ENCODE measurements around the gene VPS8. TPM values are rescaled to one million over a fixed set of nuclear protein-coding genes. Genes with fewer than 3 reads are reported as not detected.

The VPS8 gene
- total and polyA plus RNA-seq, 2 of the 8 experiments (the other 6 are each of a cell fraction or from before 2014, with no cell fraction given): 13.0 to 41.0 TPM

DNA sequence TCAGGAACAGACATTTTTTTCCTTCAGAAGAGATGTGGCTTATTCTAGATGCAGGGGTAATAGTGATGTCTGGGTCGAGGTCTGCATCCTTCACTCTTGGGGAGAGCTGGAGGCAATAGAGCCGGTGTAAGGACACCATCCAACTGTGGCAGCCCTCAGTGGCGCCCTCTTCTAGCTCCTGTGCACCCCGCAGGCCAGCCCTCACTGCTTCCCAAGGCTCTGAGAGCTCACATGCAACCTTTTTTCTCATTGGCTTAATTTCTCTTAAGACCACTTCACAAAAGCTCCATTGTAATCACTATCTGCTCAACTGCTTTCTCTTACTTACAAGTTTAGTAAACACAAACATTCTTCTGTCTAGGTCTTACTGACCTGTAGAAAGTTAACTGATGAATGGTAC is 3.9 kb upstream of the VPS8 start (continued):
- TF ChIP-seq, protein P1, sequence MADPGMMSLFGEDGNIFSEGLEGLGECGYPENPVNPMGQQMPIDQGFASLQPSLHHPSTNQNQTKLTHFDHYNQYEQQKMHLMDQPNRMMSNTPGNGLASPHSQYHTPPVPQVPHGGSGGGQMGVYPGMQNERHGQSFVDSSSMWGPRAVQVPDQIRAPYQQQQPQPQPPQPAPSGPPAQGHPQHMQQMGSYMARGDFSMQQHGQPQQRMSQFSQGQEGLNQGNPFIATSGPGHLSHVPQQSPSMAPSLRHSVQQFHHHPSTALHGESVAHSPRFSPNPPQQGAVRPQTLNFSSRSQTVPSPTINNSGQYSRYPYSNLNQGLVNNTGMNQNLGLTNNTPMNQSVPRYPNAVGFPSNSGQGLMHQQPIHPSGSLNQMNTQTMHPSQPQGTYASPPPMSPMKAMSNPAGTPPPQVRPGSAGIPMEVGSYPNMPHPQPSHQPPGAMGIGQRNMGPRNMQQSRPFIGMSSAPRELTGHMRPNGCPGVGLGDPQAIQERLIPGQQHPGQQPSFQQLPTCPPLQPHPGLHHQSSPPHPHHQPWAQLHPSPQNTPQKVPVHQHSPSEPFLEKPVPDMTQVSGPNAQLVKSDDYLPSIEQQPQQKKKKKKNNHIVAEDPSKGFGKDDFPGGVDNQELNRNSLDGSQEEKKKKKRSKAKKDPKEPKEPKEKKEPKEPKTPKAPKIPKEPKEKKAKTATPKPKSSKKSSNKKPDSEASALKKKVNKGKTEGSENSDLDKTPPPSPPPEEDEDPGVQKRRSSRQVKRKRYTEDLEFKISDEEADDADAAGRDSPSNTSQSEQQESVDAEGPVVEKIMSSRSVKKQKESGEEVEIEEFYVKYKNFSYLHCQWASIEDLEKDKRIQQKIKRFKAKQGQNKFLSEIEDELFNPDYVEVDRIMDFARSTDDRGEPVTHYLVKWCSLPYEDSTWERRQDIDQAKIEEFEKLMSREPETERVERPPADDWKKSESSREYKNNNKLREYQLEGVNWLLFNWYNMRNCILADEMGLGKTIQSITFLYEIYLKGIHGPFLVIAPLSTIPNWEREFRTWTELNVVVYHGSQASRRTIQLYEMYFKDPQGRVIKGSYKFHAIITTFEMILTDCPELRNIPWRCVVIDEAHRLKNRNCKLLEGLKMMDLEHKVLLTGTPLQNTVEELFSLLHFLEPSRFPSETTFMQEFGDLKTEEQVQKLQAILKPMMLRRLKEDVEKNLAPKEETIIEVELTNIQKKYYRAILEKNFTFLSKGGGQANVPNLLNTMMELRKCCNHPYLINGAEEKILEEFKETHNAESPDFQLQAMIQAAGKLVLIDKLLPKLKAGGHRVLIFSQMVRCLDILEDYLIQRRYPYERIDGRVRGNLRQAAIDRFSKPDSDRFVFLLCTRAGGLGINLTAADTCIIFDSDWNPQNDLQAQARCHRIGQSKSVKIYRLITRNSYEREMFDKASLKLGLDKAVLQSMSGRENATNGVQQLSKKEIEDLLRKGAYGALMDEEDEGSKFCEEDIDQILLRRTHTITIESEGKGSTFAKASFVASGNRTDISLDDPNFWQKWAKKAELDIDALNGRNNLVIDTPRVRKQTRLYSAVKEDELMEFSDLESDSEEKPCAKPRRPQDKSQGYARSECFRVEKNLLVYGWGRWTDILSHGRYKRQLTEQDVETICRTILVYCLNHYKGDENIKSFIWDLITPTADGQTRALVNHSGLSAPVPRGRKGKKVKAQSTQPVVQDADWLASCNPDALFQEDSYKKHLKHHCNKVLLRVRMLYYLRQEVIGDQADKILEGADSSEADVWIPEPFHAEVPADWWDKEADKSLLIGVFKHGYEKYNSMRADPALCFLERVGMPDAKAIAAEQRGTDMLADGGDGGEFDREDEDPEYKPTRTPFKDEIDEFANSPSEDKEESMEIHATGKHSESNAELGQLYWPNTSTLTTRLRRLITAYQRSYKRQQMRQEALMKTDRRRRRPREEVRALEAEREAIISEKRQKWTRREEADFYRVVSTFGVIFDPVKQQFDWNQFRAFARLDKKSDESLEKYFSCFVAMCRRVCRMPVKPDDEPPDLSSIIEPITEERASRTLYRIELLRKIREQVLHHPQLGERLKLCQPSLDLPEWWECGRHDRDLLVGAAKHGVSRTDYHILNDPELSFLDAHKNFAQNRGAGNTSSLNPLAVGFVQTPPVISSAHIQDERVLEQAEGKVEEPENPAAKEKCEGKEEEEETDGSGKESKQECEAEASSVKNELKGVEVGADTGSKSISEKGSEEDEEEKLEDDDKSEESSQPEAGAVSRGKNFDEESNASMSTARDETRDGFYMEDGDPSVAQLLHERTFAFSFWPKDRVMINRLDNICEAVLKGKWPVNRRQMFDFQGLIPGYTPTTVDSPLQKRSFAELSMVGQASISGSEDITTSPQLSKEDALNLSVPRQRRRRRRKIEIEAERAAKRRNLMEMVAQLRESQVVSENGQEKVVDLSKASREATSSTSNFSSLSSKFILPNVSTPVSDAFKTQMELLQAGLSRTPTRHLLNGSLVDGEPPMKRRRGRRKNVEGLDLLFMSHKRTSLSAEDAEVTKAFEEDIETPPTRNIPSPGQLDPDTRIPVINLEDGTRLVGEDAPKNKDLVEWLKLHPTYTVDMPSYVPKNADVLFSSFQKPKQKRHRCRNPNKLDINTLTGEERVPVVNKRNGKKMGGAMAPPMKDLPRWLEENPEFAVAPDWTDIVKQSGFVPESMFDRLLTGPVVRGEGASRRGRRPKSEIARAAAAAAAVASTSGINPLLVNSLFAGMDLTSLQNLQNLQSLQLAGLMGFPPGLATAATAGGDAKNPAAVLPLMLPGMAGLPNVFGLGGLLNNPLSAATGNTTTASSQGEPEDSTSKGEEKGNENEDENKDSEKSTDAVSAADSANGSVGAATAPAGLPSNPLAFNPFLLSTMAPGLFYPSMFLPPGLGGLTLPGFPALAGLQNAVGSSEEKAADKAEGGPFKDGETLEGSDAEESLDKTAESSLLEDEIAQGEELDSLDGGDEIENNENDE (IDR thresholded peaks at IDR 0.05; ENCODE audit: insufficient replicate concordance, low read length): no peak
- TF ChIP-seq BCL11A (IDR thresholded peaks at IDR 0.05; ENCODE audit: low read depth in 2 of 2, low read length in 2 of 2): no peak
- TF ChIP-seq SP1 (IDR thresholded peaks at IDR 0.05; ENCODE audit: low read depth, low read length): no peak
- TF ChIP-seq TBP (IDR thresholded peaks at IDR 0.05; ENCODE audit: low read depth, low read length): no peak; the same call in 1 of the 2 replicates
- no peak for TF ChIP-seq HDAC6 (IDR thresholded peaks at IDR 0.05; ENCODE audit: low read depth, low read length)
